ENCODE measurements around the gene BTBD19.

Gene BTBD19

GRCh38 chr1:44786138-44786840, 22.0 kb upstream of the BTBD19 start:
- peak overlapping the region; percentile 20 for H3K27ac ChIP-seq
- H3K9me3 ChIP-seq = no peaks in the 10 kb centered on the region
- TF ChIP-seq, protein P1, sequence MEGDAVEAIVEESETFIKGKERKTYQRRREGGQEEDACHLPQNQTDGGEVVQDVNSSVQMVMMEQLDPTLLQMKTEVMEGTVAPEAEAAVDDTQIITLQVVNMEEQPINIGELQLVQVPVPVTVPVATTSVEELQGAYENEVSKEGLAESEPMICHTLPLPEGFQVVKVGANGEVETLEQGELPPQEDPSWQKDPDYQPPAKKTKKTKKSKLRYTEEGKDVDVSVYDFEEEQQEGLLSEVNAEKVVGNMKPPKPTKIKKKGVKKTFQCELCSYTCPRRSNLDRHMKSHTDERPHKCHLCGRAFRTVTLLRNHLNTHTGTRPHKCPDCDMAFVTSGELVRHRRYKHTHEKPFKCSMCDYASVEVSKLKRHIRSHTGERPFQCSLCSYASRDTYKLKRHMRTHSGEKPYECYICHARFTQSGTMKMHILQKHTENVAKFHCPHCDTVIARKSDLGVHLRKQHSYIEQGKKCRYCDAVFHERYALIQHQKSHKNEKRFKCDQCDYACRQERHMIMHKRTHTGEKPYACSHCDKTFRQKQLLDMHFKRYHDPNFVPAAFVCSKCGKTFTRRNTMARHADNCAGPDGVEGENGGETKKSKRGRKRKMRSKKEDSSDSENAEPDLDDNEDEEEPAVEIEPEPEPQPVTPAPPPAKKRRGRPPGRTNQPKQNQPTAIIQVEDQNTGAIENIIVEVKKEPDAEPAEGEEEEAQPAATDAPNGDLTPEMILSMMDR (IDR thresholded peaks at IDR 0.05) = peak; percentile 97
- peaks cover 20% of the 10 kb centered on the region for H3K27me3 ChIP-seq
- H3K4me1 ChIP-seq (ENCODE audit: control insufficient read depth in 1 of 2, insufficient read depth in 1 of 2, low read depth in 1 of 2, low read length in 1 of 2) = peaks cover 29% of the 10 kb centered on the region in 2 experiments
- H3K36me3 ChIP-seq = peaks cover 2% of the 10 kb centered on the region
- H3K4me3 ChIP-seq (ENCODE audit: low read depth in 1 of 2, low read length in 1 of 2) = peak overlapping the region; percentile 66 to 72

DNA sequence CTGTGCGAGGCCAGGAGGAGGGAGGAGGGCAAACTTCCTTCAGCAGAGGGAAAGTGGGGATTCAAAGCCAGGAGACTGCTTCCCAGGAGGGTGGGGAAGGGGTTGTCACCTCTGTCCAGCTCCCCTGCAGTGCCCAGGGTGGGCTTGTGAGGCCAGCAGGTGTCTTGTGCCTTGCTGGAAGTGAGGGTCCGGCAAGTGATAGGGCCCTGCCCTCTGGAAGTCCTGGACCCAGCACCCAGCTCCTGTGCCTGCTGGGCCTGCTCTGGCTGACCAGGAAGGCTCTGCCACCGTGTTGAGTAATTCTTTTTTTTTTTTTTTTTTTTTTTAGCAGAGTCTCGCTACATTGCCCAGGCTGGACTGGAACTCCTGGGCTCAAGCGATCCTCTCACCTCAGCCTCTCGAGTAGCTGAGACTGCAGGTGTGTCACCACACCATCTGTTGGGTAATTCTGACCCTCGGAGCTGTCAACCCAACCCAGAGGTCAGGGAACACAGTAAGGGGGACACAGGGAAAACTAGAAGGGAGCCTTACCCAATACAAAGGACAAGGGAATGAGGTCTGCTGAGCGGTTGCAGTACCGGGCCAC, 21.4 kb upstream of the BTBD19 start:
- no peaks in the 10 kb centered on the region for H3K9me3 ChIP-seq
- peaks cover 20% of the 10 kb centered on the region for H3K27me3 ChIP-seq
- H3K36me3 ChIP-seq = no peaks in the 10 kb centered on the region
- H3K4me3 ChIP-seq (ENCODE audit: low read depth in 1 of 2, low read length in 1 of 2) = no peak overlapping the region
- TF ChIP-seq, protein P1 (IDR thresholded peaks at IDR 0.05) = no peak
- H3K27ac ChIP-seq = no peak overlapping the region
- H3K4me1 ChIP-seq (ENCODE audit: control insufficient read depth in 1 of 2, insufficient read depth in 1 of 2, low read depth in 1 of 2, low read length in 1 of 2) = peaks cover 29% of the 10 kb centered on the region in 2 experiments

DNA sequence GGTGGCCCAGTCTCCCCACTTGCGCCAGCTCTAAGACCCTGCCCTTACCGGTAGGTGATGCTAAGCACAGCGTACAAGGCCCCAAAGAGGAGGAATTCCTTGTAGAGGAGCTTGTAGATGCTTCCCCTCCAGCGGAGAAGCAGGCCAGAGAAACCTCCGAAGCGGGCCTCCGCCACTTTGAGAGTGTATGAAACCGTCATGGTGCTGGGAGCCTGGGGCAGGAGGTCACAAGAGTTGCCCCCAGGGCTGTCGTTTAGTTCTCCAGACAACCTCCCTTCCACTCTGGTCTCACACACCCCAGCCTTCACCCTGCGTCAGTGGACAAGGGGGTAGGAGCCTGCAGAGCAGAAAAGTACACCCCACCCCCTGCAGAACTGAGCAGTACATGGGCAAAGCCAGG, 20.8 kb upstream of the BTBD19 start:
- peaks cover 29% of the 10 kb centered on the region in 2 experiments for H3K4me1 ChIP-seq (ENCODE audit: control insufficient read depth in 1 of 2, insufficient read depth in 1 of 2, low read depth in 1 of 2, low read length in 1 of 2)
- TF ChIP-seq, protein P1 (IDR thresholded peaks at IDR 0.05) = no peak
- H3K9me3 ChIP-seq = no peaks in the 10 kb centered on the region
- H3K36me3 ChIP-seq = no peaks in the 10 kb centered on the region
- peaks cover 20% of the 10 kb centered on the region for H3K27me3 ChIP-seq
- no peak overlapping the region for H3K4me3 ChIP-seq (ENCODE audit: low read depth in 1 of 2, low read length in 1 of 2)
- no peak overlapping the region for H3K27ac ChIP-seq

DNA sequence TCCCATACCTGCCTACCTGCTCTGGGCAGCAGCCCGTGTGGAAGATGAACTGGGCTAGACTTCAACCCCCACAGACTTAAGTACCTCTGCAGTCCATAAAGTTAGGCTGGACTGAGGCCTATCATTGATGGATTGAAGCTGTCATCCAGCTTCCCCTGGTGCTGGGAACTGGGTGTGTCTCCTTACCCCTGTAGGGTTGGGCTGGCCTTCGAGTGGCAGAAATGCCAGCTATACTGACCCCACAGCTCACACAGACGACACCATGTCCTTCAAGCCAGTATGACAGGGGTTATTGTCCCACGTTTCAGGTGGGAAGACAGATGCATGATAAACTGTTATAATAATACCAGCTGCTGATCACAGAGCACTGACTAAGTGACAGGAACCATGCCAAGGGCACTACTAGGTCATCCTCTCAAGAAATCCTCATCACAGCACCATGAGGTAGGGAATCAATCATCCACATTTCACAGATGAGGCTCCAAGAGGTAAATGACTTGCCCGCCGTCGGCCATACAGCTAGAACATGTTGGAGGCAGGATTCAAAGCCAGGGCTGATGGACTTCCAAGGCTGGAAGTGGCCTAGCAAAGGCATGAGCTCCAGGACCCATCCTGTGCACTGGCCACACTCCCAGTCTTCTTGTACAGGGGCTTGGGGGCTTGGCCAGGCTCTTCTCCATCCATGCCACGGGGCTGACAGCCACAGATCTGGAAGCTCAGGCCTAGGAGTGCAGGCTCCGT, 20.0 kb upstream of the BTBD19 start, which contains the start of gene BEST4:
TSS of gene BEST4 (minus strand) at position 51 of the 741 bp plus-strand sequence. CDS start 465 bp downstream, outside the sequence.
- Histone ChIP-seq H3K27me3 (peaks cover 20% of the 10 kb centered on the region), H3K36me3 (no peaks in the 10 kb centered on the region), H3K27ac (no peak within 1 kb of the TSS), H3K9me3 (no peaks in the 10 kb centered on the region), H3K4me3 (ENCODE audit: low read depth in 1 of 2, low read length in 1 of 2) (no peak within 1 kb of the TSS), H3K4me1 (ENCODE audit: control insufficient read depth in 1 of 2, insufficient read depth in 1 of 2, low read depth in 1 of 2, low read length in 1 of 2) (peaks cover 29% of the 10 kb centered on the region in 2 experiments)
- TF ChIP-seq, protein P1 (IDR thresholded peaks at IDR 0.05) = no peak

DNA sequence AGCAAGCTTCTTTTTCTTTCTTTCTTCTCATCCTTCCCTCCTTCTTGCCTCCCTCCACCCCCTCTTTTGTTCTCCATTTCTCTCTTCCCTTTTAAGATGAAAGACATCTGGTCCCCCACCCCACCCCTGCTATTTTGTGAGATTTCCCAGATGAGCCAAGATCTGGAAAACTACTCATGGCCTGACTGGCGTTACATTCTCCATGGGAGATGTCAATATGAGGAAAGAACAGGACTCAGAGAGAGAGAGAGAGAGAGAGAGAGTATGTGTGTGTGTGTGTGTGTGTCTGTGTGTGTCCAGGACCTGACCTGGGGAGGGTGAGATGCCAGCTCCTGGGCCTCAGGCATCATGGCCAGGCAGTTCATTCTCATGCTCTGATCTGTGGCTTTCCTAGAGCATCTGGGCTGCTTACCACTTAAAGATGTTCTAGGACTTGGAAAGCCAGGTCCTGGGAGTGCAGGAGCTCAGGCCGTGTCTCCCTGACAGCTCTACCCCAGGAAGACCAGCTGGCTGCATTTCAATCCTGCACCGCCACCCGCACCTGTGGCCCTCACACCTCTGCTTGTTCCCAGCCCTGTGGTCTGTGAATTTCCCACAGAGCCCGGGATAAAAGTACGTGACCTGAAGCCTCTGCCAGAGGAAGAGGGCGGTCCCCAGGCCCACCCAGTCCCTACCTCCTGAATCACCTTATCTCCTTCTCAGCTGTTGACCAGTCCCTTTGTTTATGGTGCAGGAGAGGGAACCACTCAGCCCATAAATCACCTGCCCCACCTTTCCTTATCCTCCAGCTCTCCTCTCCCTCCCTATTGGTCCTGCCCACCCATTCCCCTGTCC, 17.1 kb upstream of the BTBD19 start:
- H3K36me3 ChIP-seq = no peaks in the 10 kb centered on the region
- no peak overlapping the region for H3K27ac ChIP-seq
- H3K27me3 ChIP-seq = no peaks in the 10 kb centered on the region
- TF ChIP-seq, protein P1 (IDR thresholded peaks at IDR 0.05) = no peak
- H3K9me3 ChIP-seq = no peaks in the 10 kb centered on the region
- H3K4me3 ChIP-seq (ENCODE audit: low read depth in 1 of 2, low read length in 1 of 2) = no peak overlapping the region
- peaks cover 5 to 6% of the 10 kb centered on the region in 2 experiments for H3K4me1 ChIP-seq (ENCODE audit: control insufficient read depth in 1 of 2, insufficient read depth in 1 of 2, low read depth in 1 of 2, low read length in 1 of 2)
